H1 (cell line): ENCODE results near the gene OPCML. TPM values are rescaled to one million over a fixed set of nuclear protein-coding genes. Genes with fewer than 3 reads are reported as not detected.

Experiments used
- ASH2L ChIP-seq: fragments of 200-600, 300-600 bp; sonication (generic); IDR thresholded peaks from one replicate; pipeline ENCODE4 v1.7.1; 2017; ENCODE audit warnings: low read length
- E2F6 ChIP-seq: IDR thresholded peaks from 2 replicates; pipeline ENCODE4 v1.6.1; 2012; ENCODE audit warnings: inconsistent platforms
- GTF2F1 ChIP-seq: IDR thresholded peaks from 2 replicates; pipeline ENCODE4 v1.6.1; 2012; ENCODE audit warnings: low read depth, low read length, improper control_type of control experiment, borderline replicate concordance
- POU5F1 ChIP-seq: IDR thresholded peaks from 2 replicates; pipeline ENCODE4 v1.6.1; 2011; ENCODE audit warnings: low read depth, mild to moderate bottlenecking, low read length, moderate library complexity
- TAF1 ChIP-seq: IDR thresholded peaks from 2 replicates; pipeline ENCODE4 v1.6.1; 2011; ENCODE audit warnings: mild to moderate bottlenecking, low read depth, low read length
- polyA plus RNA-seq, 7 experiments: library from polyadenylated mRNA; depleted of rRNA in 3 of 7; stranded (reverse) in 5 of 7; unstranded in 2 of 7; fragments of >200 nt in 5 of 7; fragments of 200-250 nt in 2 of 7; gene quantifications; 1 replicate in 5 of 7; 2 replicates in 1 of 7; 4 replicates in 1 of 7; pipeline versions ENCODE4 v1.2.1 to v1.2.3, GENCODE V29; 2011 to 2013; ENCODE audit warnings: missing spikeins in 2 of 7, mixed read lengths in 2 of 7
- total RNA-seq: library from RNA; stranded (reverse); fragmentation: NEBNext Ultra II Directional; extraction: Animal tissue kit (Norgen Biotek cat#: 25700); gene quantifications from 2 replicates; pipeline ENCODE4 v1.2.1, GENCODE V29; 2021

OPCML gene
- total and polyA plus RNA-seq, 2 of the 8 experiments (the other 6 are each of a cell fraction or from before 2014, with no cell fraction given): 2.3 to 3.1 TPM

- TF ChIP-seq ASH2L (peak; percentile 64), TAF1 (0 out of 2 replicates have a peak, but pooled peaks have one; percentile 23), POU5F1 (no peak), GTF2F1 (no peak), E2F6 (no peak)
These were observed 22.2 kb downstream of the OPCML start (continued) for GRCh38 chr11:133509924-133510697.
